Bronchial epithelial cell (primary cell): Measurements from ENCODE around the gene PRDM12. TPM values are rescaled to one million over a fixed set of nuclear protein-coding genes. Genes with fewer than 3 reads are reported as not detected.

Experiments
- DNase-seq: peaks from one replicate; pipeline ENCODE4 v3.0.0-alpha.2; 2010; ENCODE audit warnings: low read depth
- FAIRE-seq: peaks from 2 replicates; lab custom pipeline; 2011; peaks lifted over from hg19 to GRCh38; lab: Jason Lieb, UNC
- H3K27me3 ChIP-seq: 2 replicates; pipeline ENCODE4 v1.5.1; 2011; ENCODE audit warnings: low read length; ENCODE audit not compliant: control insufficient read depth, insufficient read depth
- H3K36me3 ChIP-seq: 2 replicates; pipeline ENCODE4 v1.5.1; 2011; ENCODE audit warnings: low read length; ENCODE audit not compliant: control insufficient read depth, insufficient read depth
- H3K4me3 ChIP-seq: 2 replicates; pipeline ENCODE4 v1.5.1; 2011; ENCODE audit warnings: mild to moderate bottlenecking, low read depth, low read length, control low read depth
- total RNA-seq: library from RNA; depleted of rRNA; stranded (reverse); fragments of >200 nt; gene quantifications from 2 replicates; pipeline ENCODE4 v1.2.1, GENCODE V29; 2014
- TF ChIP-seq, protein P1 (sequence below): IDR thresholded peaks from 2 replicates; pipeline ENCODE4 v1.5.1; 2011; ENCODE audit warnings: mild to moderate bottlenecking, moderate library complexity, low read length, control low read depth, inconsistent platforms; ENCODE audit not compliant: insufficient read depth, severe bottlenecking

PRDM12 gene
- total RNA-seq, 1 donor from 2014 or later = not detected

DNA sequence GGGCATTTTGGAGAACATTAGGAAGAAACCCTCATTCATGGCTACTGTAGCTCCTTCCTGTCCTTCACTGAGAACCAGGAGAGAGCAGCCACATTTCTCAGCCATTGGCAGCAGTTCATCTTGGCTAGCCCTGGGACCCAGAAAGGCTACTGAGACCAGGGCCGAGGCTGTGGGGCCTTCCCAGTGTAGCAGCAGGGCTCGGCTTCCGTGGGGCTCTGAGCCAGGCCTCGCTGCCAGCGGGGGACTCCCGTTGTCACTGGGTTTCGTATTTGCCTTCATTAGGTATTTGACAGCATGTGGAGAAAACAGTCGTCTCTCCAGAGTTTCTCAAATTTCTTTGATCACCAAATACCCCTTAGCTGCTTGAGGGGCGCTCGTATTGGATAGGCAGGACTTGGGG lies 37.3 kb upstream of the PRDM12 start:
- peaks cover 32% of the 10 kb centered on the region for H3K36me3 ChIP-seq
- TF ChIP-seq, protein P1, sequence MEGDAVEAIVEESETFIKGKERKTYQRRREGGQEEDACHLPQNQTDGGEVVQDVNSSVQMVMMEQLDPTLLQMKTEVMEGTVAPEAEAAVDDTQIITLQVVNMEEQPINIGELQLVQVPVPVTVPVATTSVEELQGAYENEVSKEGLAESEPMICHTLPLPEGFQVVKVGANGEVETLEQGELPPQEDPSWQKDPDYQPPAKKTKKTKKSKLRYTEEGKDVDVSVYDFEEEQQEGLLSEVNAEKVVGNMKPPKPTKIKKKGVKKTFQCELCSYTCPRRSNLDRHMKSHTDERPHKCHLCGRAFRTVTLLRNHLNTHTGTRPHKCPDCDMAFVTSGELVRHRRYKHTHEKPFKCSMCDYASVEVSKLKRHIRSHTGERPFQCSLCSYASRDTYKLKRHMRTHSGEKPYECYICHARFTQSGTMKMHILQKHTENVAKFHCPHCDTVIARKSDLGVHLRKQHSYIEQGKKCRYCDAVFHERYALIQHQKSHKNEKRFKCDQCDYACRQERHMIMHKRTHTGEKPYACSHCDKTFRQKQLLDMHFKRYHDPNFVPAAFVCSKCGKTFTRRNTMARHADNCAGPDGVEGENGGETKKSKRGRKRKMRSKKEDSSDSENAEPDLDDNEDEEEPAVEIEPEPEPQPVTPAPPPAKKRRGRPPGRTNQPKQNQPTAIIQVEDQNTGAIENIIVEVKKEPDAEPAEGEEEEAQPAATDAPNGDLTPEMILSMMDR = no peak
- no peaks in the 10 kb centered on the region for H3K27me3 ChIP-seq
- no peak for DNase-seq
- no peak overlapping the region for H3K4me3 ChIP-seq
- no peak for FAIRE-seq

DNA sequence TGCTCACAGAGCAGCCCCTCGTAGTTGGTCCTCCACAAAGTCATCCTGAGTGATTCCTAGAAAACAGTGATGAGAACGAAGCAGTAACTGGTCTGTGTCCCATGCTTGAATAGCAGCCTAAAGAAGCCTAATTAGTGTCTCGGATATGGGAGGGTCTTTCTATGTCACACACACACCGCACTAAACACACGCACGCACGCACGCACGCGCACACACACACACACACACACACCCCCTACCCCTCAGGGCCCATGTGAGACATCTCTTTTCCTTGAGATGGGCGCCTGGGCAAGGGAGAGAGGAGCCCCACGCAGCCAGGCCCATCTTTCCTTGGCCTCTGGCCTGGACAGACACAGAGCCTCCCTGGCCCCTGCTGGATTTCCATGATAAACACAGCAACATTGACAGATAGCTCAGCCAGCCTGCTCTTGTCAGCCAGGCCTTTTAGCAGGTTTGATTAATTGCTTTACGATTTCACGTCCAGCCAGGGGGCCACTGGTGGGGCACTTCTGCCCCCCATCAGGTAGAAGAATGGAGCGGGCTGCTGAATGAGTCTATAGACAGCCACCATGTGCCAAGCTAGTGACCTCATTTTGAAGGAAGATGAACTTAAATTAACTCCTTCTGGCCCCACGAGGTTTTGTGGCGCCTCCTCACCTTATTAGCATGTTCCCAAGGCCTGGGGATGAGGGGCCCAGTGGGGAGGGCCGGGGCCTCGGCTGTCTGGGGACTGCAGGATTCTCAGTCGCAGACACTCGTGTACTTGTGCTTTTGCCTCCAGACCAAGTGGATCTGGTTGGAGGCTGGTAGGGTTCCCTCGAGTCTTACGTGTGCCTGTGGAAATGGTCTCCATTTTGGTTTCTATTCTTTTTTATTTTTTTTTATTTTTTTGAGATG lies 36.2 kb upstream of the PRDM12 start:
- TF ChIP-seq, protein P1 = no peak
- H3K4me3 ChIP-seq = no peak overlapping the region
- H3K27me3 ChIP-seq = no peaks in the 10 kb centered on the region
- peaks cover 41% of the 10 kb centered on the region for H3K36me3 ChIP-seq
- DNase-seq = no peak
- peak; percentile 13 for FAIRE-seq

DNA sequence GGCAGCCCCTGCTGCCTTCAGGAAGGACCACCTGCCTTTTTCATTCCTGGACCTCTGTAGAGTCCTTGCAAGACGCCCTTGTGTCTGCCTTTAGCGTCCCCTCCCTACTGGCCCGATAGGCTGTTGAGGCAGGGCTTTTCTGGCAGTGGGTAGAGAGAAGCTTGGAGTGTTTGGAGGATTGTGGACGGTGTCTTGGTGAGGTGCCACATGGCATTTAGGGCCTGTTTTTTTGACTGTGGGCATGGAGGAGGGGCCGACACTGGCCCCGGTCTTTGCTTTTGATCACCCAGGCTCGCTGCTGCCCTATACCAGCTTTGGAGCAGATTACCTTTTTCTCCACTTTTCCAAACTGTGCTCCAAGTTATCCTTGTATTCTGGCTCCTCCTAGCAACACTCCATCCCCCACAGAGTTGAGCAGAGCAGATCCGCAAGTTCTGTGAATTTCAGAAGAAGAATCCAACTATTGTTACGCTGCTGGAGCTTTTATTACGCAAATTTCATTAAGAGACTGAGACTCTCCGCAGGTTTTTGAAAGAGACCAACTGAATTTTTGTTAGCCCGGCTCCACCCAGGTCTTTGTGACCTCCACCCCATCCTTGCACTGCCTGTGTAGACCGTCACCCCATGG lies 34.8 kb upstream of the PRDM12 start:
- TF ChIP-seq, protein P1 = no peak
- FAIRE-seq = no peak
- DNase-seq = no peak
- Histone ChIP-seq H3K36me3 (peaks cover 43% of the 10 kb centered on the region), H3K4me3 (no peak overlapping the region), H3K27me3 (no peaks in the 10 kb centered on the region)

DNA sequence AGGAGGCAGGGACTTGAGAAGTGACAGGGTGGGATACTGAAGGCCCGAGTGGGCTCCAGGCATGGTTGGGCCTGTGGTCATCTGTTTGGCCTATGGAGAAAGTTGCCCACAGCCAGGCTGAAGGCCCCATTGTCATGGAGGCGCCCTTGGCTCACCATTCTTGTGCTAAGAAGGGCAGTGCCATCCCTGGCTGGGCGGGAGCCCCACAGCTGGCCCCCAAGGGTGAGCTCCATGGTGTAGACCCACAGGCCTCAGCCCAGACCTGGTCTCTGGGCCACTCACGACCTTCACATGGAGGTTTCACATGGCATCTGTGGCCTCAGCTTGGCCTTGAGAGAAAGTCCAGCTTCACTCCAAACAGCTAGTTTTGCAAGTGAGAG lies 34.3 kb upstream of the PRDM12 start:
- DNase-seq (no peak), FAIRE-seq (no peak)
- H3K27me3 ChIP-seq = no peaks in the 10 kb centered on the region
- no peak overlapping the region for H3K4me3 ChIP-seq
- TF ChIP-seq, protein P1 = no peak
- H3K36me3 ChIP-seq = peaks cover 45% of the 10 kb centered on the region

DNA sequence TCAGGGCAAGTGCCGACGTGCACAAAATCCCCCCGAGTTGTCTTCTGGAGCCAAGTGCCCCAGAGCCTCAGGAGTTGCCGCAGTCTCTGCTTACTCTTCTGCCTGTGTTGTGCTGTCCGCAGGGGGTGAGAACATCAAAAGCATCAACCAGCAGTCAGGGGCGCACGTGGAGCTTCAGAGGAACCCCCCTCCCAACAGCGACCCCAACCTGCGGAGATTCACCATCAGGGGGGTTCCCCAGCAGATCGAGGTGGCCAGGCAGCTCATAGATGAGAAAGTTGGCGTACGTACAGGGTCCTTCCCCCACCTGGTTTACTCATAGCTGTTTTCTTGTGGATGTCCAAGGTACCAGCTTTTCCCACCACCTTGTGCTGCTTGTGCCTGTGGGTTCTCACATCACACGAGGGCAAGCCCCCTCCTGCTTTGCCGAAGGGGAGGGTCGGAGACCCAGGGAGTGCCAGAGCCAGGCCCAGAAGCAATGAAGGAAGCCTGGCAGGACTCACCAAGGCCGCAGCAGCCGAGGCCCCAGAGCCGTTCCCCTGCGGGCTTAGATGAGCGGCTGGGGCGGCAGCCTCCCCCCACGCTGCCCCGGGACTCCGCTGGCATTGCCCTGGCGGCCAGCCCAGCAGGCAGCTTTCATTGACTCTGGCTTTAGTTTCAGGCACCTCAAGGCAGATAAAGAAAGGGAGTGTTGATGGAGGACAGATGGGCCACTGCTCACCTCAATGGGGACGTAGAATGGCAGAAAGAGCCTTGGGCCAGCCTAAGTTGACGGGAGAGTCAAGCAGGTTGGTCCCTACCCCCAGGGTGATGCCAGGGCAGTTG lies 33.7 kb upstream of the PRDM12 start:
- Histone ChIP-seq H3K4me3 (no peak overlapping the region), H3K27me3 (no peaks in the 10 kb centered on the region), H3K36me3 (peaks cover 47% of the 10 kb centered on the region)
- TF ChIP-seq, protein P1 = no peak
- DNase-seq = no peak
- FAIRE-seq = no peak
